LHCN-M2 (cell line): ENCODE data around the gene AQP12B. TPM values are rescaled to one million over a fixed set of nuclear protein-coding genes. Genes with fewer than 3 reads are reported as not detected.
"Not testable (repeated sequence)": the region's sequence is repeated elsewhere in the genome, so short reads cannot be mapped to it uniquely, and the experiment has no call there.

Experiments
- DNase-seq: peaks from one replicate; pipeline ENCODE4 v3.0.0-alpha.2; 2012; ENCODE audit warnings: low read depth
- polyA plus RNA-seq: library from polyadenylated mRNA; unstranded; fragments of >200 nt; gene quantifications from one replicate; pipeline ENCODE4 v1.2.1, GENCODE V29; 2012; ENCODE audit warnings: missing spikeins
- total RNA-seq: library from RNA; depleted of rRNA; stranded (reverse); fragments of >200 nt; gene quantifications from 2 replicates; pipeline ENCODE4 v1.2.3, GENCODE V29; 2014; rRNA removed

The AQP12B gene
- not detected in 2 replicates for total RNA-seq
- polyA plus RNA-seq = not detected

DNA sequence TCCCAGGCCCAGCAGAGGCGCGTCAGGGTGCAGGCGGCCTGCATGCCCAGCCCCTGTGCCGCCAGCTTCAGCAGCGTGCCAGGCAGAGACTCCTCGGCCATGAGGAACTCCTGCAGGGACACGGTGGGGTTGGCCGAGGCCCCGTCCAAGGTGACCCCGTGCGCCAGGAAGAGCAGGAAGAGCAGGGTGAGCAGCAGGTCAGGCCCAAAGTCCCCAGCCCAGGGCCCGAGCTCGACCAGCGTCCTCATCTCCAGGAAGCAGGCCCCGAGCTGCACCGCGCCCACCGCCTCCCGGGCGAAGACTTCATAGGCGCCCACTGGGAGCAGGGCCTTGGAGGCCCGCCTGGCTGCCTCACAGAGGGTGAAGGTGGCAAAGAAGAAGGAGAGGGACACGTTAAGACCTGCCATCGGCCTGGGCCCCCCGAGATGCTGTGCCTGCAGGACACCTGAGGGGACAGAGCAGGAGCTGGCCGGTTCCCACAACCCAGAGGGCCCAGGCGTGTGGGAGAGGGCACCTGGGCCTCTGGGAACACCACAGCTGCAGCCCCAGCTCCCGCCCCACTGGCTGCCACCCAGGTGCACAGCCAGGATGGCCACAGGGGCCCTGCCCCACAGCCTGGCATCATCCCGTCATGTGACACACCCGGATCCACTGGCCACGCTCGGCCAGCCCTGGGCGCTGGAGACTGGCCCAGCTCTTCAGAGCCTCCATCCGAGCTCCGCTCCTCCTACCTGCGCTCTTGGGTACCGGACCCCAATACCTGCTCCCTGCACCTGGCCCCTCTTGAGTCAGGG, at the start of gene AQP12B:
Gene AQP12B, minus strand, starts transcription at position 455 of the 794 bp plus-strand sequence. Its CDS starts 48 bp downstream, at position 407.
- DNase-seq = not testable (repeated sequence)

DNA sequence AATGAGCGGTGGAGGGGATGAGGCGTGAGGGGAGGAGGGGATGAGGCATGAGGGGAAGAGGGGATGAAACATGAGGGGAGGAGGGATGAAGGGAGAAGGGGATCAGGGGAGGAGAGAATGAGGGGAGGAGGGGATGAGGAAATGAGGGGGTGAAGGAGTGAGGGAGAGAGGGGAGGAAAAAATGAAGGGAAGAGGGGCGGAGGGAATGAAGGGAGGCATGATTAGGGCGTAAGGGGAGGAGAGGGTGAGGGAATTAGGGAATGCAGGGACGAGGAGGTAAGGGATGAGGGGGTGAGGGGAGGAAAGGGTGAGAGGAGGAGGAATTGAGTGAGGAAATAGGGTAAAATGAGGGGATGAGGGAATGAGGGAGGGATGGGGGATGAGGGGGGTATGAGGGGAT, 49.5 kb upstream of the AQP12B start:
- DNase-seq = no peak

DNA sequence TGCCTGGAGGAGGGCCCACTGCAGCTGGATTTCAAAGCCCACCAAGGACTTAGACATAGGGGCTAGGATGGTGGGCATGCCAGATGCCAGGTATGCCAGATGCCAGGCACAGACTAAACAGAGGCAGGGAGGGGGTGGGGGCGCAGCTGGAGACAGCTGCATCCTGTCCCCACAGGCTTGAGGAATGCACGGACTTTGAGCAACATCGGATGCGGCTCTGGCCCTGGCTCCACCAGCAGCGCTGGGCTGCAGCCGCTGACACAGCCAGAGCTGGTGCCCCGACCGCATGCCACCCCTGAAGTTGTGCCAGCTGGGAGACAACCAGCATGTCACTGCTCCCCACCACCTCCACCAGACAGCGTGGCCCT, 48.5 kb upstream of the AQP12B start:
- DNase-seq = peak; percentile 51

DNA sequence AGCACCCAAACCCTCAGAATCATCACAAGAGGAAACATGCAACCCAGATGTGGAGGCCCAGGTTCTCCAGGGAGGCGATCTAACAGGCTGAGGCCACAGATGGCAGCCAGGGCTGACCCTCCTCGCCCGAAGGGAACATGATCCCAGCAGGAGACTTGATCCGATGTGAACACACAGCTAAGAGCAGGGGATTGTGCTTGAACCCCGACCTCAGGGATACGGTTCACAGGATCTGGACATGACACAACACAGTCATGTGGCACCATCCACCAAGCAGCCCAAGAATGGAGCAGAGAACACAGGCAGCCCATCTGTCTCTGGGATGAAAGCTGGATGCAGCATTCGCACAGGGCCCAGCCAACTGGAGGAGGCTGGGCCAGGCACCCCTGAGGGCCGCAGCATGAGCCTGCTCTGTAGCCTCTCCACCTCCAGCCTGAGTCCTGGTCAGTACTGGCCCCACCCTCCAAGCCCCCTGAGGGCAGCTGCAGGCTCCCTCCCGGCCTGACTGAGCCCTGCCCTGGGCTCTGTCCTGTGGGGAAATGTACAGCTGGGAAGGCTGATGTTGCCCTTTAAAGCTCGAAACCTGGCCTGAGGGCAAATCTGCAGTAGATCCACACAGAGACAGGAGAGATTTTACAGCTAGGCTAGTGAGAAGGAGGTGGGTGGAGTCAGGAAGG, 48.0 kb upstream of the AQP12B start:
- no peak for DNase-seq

DNA sequence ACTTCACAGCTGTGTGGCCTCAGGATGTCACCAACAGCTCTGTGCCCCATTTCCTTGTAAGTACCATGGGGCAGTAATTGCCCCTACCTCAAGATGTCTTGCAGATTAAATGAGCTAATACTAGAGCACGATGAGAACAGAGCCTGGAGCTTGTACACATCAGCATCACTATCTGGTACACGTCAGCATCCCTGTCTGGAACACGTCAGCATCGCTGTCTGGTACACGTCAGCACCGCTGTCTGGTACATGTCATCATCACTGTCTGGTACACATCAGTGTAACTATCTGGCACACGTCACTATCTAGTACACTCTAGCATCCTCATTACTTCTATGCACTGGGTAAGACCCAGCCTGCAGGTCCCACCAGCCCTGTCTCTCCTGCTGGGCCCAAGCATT, 46.1 kb upstream of the AQP12B start:
- DNase-seq = no peak

DNA sequence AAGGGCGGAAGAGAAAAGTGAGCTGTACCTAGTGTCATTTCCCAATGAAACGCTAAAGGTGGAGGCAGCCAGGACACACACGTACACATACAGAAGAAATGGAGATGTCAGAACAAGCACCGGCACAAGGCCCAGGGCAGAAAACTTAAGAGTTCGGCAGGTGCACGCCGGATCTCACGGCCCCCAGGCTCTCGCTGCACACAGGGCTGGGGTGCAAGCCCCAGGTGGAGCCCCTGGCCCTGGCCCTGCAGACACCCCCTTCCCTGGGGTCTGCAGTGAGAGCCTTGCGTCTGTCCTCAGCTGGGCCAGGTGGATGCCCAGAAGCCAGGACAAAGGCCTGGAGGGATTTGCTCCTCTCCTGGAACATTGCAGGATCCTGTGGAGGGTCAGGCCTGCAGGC, 45.7 kb upstream of the AQP12B start:
- no peak for DNase-seq

DNA sequence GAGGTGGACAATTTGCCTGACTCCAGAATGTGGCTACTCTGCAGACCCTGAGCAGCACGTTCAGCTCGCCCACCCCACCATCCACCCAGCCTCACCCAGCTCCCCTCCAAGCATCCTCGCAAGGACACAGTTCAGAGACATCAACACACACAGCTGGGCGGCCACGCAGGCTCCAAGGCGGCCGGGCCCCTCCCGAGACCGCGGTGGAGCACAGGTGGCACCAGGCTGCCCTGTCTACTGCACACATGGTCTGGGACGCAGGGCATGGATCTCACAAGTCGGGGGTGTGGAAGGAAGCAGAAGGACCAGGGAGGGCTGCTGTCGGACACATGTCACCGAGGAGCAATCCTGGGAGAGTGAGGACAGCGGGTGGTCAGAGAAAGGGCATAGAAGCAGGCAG, 45.2 kb upstream of the AQP12B start:
- no peak for DNase-seq

GRCh38 chr2:240727439-240727838, 44.8 kb upstream of the AQP12B start:
- DNase-seq = no peak

- DNase-seq = no peak
Measured at GRCh38 chr2:240726876-240727275, 44.2 kb upstream of the AQP12B start.

GRCh38 chr2:240725671-240726070, 43.0 kb upstream of the AQP12B start:
- DNase-seq = peak; percentile 53

GRCh38 chr2:240725266-240725665, 42.6 kb upstream of the AQP12B start:
- DNase-seq = no peak

DNA sequence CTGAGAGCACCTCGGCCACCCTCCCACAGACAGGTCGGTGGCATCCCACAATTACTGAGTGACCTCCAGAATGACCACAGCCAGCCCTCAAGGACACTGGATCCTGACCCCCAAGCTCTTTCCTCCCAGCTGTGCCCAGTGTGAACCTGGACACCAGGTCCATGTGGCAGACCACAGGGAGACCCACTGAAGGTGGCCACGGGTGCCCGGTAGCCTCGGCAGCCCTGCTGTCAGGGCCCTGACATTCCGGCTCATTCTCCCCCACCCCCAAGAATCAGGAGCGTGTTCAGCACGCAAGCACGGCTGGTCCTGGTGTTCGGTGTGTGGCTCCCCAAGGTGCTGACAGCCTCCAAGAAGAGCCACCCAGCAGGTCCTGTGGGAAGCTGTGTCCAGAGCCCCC, 41.7 kb upstream of the AQP12B start:
- DNase-seq = no peak

GRCh38 chr2:240723851-240724250, 41.2 kb upstream of the AQP12B start:
- no peak for DNase-seq

DNA sequence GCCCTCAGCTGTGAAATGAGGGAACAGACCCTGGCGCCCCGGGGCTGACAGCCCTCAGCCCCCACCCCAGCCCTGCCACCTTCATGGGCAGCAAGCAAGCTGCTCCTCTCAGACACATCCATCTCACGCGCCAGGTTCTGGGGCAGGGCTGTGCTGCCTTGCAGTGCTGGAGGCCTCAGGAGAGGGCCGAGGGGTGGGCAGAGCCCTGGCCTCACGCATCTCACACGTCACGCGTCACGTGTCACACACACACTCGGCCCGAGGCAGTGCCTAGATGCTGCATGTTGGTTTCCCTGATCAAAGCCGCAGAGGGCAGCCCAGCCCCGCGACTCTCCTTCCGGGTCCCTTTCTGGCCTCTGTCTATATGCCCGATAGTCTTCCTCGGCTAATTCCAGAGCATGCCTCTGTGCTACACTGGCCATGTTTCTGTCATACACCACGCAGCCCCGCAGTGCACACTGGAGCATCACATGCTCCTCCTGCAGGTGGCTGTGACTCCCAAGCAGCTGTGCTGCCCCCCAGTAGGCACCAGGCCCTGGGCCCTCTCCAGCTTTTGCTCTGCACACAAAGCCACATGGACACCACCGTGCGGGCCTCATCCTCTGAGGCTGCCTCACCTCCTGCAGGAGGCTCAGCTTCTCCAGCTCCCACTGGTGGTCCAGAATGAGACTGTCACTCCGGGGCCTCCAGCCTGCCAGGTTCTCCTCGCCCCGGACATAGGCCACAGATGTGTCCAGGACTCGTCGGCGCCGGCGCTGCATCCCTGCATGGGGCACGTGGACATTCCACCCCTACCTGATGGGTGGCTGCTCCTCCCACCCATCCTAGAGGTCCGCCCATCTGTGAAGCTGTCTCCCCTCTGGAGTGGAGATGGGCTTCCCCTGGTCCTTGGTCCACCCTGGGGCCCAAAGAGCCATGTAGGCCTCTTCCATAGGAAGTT, 40.4 kb upstream of the AQP12B start:
- no peak for DNase-seq

- no peak for DNase-seq
Measured at GRCh38 chr2:240722376-240722775, 39.7 kb upstream of the AQP12B start.

DNA sequence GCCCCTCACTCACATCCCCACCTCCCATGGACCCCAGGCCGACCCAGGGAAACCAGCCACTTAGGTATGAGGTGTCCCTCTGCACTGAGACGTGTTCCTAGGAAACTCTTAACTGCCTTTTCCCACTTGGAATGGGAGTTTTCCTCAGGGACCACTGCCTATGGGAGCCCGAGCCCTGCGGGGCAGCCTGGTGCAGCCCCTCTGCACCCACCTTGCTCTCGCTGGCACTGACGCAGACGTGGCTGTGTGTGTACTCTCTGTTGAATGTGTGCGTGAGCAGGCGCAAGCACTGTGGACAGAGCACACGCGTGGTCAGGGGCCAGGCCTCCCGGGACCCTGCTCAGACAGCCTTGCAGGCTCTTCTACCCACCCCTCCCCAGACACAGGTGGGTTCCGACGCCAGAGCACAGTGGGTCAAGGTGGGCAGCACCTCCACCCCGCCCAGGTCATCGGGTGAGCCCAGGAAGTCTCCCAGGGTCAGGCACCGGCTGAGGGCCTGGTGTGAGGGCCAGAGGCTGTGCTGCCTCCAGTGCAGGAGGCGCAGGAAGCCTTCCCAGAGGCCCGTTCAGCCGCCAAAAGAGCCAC, 39.0 kb upstream of the AQP12B start:
- no peak for DNase-seq

DNA sequence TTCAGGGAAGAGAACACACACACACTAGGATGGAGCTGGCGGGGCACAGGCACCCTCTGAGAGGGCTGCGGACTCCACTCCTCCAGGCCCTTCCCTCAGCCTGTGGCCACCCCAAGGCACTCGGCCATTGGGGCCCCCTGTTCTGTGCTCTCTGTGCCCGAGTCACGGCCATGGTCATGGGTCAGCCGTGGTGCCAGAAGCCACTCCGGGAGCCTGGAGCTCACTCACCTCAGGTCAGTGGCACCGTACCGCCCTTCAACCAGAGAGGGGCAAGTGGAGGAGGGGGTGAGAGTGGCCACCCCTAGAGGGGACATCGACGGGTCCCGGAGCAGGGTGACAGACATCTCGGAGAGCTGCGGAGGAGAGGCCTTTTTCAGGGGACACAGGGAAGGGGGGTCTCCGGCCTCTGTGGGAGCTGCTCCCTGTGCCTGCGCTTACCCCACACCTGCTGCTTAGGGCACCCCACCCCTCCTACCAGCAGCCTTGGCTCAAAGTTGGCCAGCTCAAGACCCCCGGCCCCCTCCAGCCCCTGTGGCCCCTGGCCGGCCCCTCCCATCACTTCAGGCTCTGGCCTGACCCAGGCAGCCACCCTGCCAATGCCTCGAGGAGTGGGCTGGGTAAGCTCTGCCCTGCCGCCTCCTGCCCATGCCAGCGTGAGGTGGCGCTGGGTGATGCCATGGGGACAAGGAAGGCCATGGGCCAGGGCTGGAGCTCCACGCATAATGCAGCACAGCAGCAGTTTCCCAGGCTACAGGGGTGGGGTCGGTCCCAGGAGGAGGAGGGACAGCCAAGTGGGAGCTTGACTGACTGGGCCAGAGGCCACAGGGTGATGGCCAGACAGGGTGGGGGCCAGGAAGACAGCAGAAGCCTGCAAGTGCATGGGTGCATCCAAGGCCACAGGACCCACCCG, 38.3 kb upstream of the AQP12B start:
- no peak for DNase-seq

GRCh38 chr2:240719676-240720545, 37.2 kb upstream of the AQP12B start:
- no peak for DNase-seq

DNA sequence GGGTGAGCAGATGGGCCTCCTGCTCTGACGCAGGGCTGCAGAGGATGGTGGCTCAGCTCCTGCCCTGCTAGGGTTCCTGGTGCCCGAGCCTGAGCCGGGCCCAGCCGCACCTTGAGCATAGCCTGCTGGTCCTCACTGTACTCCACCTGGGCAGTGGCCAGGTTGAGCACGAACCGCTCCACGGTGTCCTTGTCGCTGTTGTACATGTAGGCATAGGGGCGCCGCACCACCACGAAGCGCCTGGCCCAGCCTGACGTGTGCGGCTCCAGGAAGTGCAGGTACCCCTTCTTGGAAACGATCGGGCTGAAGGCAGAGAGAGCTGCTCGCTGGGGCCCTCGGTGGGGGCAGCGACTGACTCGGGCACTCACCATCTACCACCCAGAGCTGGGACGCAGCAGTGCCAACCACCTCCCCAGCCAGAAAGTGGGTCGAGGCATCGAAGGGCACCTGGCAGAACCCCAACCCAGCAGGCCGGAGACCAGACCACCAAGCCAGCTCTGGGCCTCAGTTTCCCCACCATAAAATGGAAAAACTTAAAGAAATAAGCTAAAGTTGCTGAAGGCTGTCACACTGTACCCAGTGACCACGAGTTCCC, 36.3 kb upstream of the AQP12B start:
- no peak for DNase-seq
